ENCODE data around the gene APOBEC3A.

Gene APOBEC3A

GRCh38 chr22:38957046-38957770 is at the start of gene APOBEC3A:
APOBEC3A (plus strand) TSS chr22:38957609; CDS start chr22:38957692, 83 bp downstream.
- no peak for DNase-seq (ENCODE audit: low spot score)

- no peak for DNase-seq (ENCODE audit: low spot score)
Observed at GRCh38 chr22:38907767-38908166, 49.6 kb upstream of the APOBEC3A start.

- DNase-seq (ENCODE audit: low spot score): no peak
Observed at GRCh38 chr22:38911434-38911833, 46.0 kb upstream of the APOBEC3A start.

- DNase-seq (ENCODE audit: low spot score): no peak
Observed at GRCh38 chr22:38919631-38920190, 37.7 kb upstream of the APOBEC3A start.

- no peak for DNase-seq (ENCODE audit: low spot score)
Observed at GRCh38 chr22:38921120-38921519, 36.3 kb upstream of the APOBEC3A start.

- DNase-seq (ENCODE audit: low spot score): no peak
Observed at GRCh38 chr22:38921806-38922205, 35.6 kb upstream of the APOBEC3A start.

- DNase-seq (ENCODE audit: low spot score): peak; percentile 85
Observed at GRCh38 chr22:38923463-38924346, 33.7 kb upstream of the APOBEC3A start.

GRCh38 chr22:38924347-38924952 is 33.0 kb upstream of the APOBEC3A start:
- DNase-seq (ENCODE audit: low spot score): peak; percentile 75

- DNase-seq (ENCODE audit: low spot score): no peak
Observed at GRCh38 chr22:38925571-38926041, 31.8 kb upstream of the APOBEC3A start.

GRCh38 chr22:38927033-38927781 is 30.2 kb upstream of the APOBEC3A start:
- peak; percentile 61 for DNase-seq (ENCODE audit: low spot score)

- DNase-seq (ENCODE audit: low spot score): no peak
Observed at GRCh38 chr22:38930512-38930911, 26.9 kb upstream of the APOBEC3A start.

- DNase-seq (ENCODE audit: low spot score): no peak
Observed at GRCh38 chr22:38935023-38935422, 22.4 kb upstream of the APOBEC3A start.

- DNase-seq (ENCODE audit: low spot score): no peak
Observed at GRCh38 chr22:38935616-38936015, 21.8 kb upstream of the APOBEC3A start.

- DNase-seq (ENCODE audit: low spot score): no peak
Observed at GRCh38 chr22:38936562-38936961, 20.8 kb upstream of the APOBEC3A start.

- no peak for DNase-seq (ENCODE audit: low spot score)
Observed at GRCh38 chr22:38937036-38937435, 20.4 kb upstream of the APOBEC3A start.

GRCh38 chr22:38937541-38937940 is 19.9 kb upstream of the APOBEC3A start:
- DNase-seq (ENCODE audit: low spot score): no peak

- no peak for DNase-seq (ENCODE audit: low spot score)
Observed at GRCh38 chr22:38938221-38938620, 19.2 kb upstream of the APOBEC3A start.

GRCh38 chr22:38938925-38939324 is 18.5 kb upstream of the APOBEC3A start:
- no peak for DNase-seq (ENCODE audit: low spot score)

GRCh38 chr22:38940811-38941384 is 16.5 kb upstream of the APOBEC3A start:
- no peak for DNase-seq (ENCODE audit: low spot score)

- DNase-seq (ENCODE audit: low spot score): no peak
Observed at GRCh38 chr22:38941488-38941987, 15.9 kb upstream of the APOBEC3A start.

GRCh38 chr22:38942702-38943101 is 14.7 kb upstream of the APOBEC3A start:
- DNase-seq (ENCODE audit: low spot score): no peak
